NCI-H2196 treated with DMSO at 0.1 percent for 48 hours (cell line): ENCODE measurements around the gene KRTAP13-3.

Experiments used
- DNase-seq: peaks from one replicate; lab custom pipeline; 2025; ENCODE audit not compliant: unreplicated experiment; lab: John Stamatoyannopoulos, UW

The KRTAP13-3 gene, protein sequence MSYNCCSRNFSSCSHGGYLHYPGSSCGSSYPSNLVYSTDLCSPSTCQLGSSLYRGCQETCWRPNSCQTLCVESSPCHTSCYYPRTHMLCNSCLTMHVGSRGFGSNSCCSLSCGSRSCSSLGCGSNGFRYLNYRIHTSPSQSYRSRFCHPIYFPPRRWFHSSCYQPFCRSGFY

GRCh38 chr21:30425826-30426225, at the start of gene KRTAP13-3:
KRTAP13-3 (minus strand) TSS chr21:30425926; CDS start chr21:30425912, 14 bp downstream.
- DNase-seq: no peak

DNA sequence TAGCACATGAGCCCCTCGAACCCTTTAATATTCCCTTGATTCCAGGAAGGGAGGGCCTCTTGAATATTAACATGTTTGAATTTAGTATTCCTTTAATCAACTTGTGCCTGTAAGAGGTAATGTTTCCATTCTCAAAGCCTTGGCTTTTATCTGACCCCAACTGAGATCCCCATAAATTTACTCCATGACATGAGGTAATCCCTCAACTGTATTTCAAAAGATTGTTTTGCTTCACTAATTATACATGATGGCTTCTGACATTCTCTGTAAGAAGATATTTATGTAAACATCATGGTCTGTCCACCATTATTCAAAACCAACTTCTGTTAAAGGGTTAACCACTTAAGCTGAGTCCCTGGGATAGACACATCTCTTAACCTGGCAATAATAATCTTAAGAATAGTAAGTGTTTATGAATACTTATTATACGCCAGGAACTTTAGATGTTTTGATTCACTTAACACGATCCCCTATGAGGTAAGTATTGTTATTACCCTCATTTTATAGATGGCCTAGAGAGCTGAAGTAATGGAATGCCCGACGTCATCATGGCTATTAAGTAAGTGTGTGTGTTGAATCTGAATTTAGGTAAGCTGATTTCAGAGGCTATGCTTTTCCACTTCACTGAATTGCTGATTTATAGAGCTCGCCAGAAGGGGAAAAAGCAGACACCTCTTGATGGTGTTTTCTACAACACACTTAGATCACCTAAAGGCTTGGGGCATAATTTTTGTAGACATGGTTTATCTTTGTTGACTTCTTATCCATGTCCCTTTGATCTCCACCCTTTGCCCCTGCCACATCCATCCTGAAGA, 43.4 kb upstream of the KRTAP13-3 start:
- DNase-seq: no peak

- DNase-seq: no peak
Measured at GRCh38 chr21:30463713-30464112, 38.0 kb upstream of the KRTAP13-3 start.

- no peak for DNase-seq
Measured at GRCh38 chr21:30448514-30448913, 22.8 kb upstream of the KRTAP13-3 start.

- DNase-seq: no peak
Measured at GRCh38 chr21:30447056-30447455, 21.3 kb upstream of the KRTAP13-3 start.

DNA sequence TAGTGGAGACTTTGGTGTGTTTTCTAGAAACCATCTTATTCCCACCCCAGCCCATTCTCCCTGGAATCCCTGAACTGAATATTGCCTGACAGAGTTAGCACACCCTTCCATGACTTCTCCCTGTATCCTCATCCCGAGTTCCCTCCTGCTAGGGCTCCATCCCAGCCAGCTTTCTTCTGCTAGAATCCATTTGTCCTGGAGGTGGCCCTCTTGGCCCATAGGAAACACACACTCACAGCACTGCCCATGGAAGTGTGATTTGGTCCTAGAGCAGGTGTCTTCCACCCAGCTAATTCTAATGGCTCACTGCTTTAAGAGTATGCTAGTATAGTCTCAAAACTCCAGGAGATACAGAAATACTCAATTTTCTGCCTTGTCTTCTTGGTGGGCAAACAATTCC, 18.5 kb upstream of the KRTAP13-3 start:
- no peak for DNase-seq

DNA sequence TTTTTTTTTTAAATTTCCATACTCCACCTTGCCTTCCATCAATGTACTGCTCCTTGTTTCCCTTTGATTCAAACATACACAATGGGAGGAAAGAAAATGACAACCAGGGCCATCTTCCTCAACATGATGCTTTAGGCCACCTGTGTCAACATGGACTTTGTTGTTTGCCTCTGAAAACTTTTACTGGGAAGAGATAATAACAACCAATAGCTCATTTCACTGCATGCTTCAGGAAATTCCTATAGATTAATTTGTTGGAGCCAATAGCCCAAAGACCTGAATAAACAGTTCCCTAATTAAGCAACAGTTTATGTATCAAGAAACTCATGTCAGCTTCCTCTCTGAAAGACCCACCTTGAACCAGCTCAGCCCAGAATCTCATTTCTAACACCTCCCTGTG, 17.5 kb upstream of the KRTAP13-3 start:
- DNase-seq: no peak

GRCh38 chr21:30439975-30440374, 14.2 kb upstream of the KRTAP13-3 start, which contains the start of gene KRTAP15-1:
KRTAP15-1 (plus strand) TSS chr21:30440275; CDS start chr21:30440328, 53 bp downstream.
- no peak for DNase-seq

- DNase-seq: no peak
Measured at GRCh38 chr21:30437010-30437565, 11.4 kb upstream of the KRTAP13-3 start.

GRCh38 chr21:30434033-30434631, 8.4 kb upstream of the KRTAP13-3 start:
- DNase-seq: no peak

DNA sequence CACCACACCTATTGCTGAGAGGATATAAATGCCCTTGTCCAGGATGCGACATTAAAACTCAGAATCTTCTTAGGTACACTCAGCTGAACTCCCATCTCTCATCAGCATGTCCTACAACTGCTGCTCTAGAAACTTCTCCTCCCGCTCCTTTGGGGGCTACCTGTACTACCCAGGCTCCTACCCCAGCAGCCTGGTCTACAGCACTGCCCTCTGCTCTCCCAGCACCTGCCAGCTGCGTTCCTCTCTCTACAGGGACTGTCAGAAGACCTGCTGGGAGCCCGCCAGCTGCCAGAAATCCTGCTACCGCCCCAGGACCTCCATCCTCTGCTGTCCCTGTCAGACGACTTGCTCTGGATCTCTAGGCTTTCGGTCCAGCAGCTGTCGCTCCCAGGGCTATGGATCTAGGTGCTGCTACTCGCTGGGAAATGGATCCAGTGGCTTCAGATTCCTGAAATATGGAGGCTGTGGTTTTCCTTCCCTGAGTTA, 4.5 kb upstream of the KRTAP13-3 start, which contains the start of gene KRTAP13-4:
Gene KRTAP13-4, plus strand, starts transcription at position 51 of the 486 bp plus-strand sequence. Its CDS starts 56 bp downstream, at position 107.
- DNase-seq: no peak

DNA sequence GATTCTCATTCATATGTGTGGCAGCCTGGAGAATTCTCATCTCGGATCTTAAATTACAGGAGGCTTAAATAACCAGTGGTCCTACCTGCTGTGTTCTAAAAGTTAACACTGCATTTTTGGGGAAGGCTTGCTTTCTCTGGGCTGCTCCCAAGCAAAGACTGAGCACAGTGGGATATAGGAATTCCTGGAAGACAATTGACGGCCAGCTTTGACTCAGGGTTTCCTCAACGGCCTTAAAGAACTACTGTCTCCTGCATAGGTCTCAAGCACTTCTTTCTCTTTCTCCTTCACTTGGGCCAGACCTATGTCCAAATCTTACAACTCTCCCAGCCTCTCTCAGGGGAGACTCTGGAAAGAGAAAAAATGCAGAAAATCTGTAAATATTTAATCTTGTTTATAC, 1.0 kb upstream of the KRTAP13-3 start:
- no peak for DNase-seq

DNA sequence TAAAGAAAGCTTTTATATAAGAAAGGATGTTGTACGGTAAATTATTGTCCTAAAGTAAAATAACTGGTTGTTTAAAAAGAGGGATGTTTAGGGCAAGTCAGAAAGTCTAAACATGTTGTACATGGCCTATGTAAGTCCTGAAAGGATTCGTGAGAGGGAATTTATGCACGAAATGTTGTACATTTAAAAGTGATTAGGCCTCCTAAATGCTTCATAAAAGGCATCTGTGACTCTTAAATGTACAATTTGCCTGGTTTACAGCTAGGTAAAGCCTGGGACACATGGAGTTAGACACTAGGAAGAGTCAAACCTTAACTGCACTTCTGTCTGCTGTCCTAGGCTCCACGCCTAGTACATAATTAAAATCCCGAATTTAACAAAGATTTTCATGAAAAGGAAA, 9.7 kb downstream of the KRTAP13-3 start:
- DNase-seq: no peak

GRCh38 chr21:30408782-30409494, 16.8 kb downstream of the KRTAP13-3 start:
- peak; percentile 45 for DNase-seq

- DNase-seq: no peak
Measured at GRCh38 chr21:30395731-30396130, 30.0 kb downstream of the KRTAP13-3 start, which contains the start of gene KRTAP13-1. KRTAP13-1 (plus strand) TSS chr21:30396031; CDS start chr21:30396087, 56 bp downstream.

- no peak for DNase-seq
Measured at GRCh38 chr21:30391492-30392025, 34.2 kb downstream of the KRTAP13-3 start.

DNA sequence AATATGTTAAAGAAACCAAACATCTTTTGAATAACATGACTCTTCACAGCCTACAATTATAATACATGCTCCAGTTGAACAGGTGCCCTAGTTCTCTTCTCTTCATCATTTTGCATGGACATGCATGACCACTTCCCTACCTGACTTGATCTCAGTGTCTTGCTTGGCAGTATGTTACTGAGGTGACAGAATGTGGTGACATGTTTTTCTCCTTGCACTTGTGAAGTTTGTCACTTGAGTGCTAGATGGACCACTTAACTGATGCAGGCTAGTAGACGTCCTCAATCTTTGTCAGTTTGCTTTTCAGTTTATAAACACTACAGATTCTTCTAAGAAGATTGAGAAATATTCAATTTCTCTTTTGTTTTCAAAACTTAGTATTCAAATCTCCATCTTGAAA, 43.5 kb downstream of the KRTAP13-3 start:
- no peak for DNase-seq
